Fibroblast of lung (primary cell): ENCODE measurements around the gene RBL2.

ENCODE experiments used
- CTCF ChIP-seq, 2 donors: IDR thresholded peaks in 1 of 2; conservative IDR thresholded peaks in 1 of 2; 1 replicate in 1 of 2; 2 replicates in 1 of 2; pipeline ENCODE4 v1.5.1; 2011 to 2012; ENCODE audit warnings: low read length in 2 of 2, control low read depth in 1 of 2, inconsistent platforms in 1 of 2, low read depth in 1 of 2, mild to moderate bottlenecking in 1 of 2
- EZH2 ChIP-seq: IDR thresholded peaks from 2 replicates; pipeline ENCODE4 v1.5.1; 2012; ENCODE audit warnings: low read length, control low read depth, mild to moderate bottlenecking; ENCODE audit errors: missing control alignments

- TF ChIP-seq CTCF (conservative IDR thresholded peaks at IDR 0.05 in 1 of 2, IDR thresholded peaks at IDR 0.05 in 1 of 2; ENCODE audit: low read depth in 1 of 2, low read length in 2 of 2) (no peak), EZH2 (no peak)
These were observed 72.0 kb downstream of the RBL2 start for GRCh38 chr16:53506254-53506653.
